ENCODE data around the gene CTNNA3. TPM values are rescaled to one million over a fixed set of nuclear protein-coding genes. Genes with fewer than 3 reads are reported as not detected.

The CTNNA3 gene
- total RNA-seq, 1 donor from 2014 or later = 0.46 TPM

DNA sequence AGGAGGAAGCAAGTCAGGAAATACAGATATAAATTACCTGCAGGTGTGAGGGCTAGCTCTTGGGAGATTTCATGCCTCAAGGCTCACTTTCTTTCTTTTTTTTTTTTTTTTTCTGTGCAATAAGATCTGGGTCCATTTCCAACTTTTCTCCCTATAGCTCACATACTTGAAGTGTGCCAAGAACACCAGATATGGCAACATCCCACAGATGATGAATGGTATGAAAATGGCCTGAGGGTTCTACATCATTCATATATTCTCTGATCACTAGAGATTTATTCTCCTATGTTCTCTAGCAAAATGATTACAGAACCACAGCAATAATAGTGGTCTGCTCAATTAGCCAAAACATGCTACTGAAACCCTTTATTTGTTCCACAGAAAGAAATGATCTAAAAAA, 653.0 kb downstream of the CTNNA3 start:
- DNase-seq (ENCODE audit: low read depth) = no peak
- H3K4me3 ChIP-seq (ENCODE audit: low read depth, low read length) = no peak overlapping the region
- TF ChIP-seq, protein P1, sequence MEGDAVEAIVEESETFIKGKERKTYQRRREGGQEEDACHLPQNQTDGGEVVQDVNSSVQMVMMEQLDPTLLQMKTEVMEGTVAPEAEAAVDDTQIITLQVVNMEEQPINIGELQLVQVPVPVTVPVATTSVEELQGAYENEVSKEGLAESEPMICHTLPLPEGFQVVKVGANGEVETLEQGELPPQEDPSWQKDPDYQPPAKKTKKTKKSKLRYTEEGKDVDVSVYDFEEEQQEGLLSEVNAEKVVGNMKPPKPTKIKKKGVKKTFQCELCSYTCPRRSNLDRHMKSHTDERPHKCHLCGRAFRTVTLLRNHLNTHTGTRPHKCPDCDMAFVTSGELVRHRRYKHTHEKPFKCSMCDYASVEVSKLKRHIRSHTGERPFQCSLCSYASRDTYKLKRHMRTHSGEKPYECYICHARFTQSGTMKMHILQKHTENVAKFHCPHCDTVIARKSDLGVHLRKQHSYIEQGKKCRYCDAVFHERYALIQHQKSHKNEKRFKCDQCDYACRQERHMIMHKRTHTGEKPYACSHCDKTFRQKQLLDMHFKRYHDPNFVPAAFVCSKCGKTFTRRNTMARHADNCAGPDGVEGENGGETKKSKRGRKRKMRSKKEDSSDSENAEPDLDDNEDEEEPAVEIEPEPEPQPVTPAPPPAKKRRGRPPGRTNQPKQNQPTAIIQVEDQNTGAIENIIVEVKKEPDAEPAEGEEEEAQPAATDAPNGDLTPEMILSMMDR (conservative IDR thresholded peaks at IDR 0.05; ENCODE audit: low read depth, low read length) = no peak

DNA sequence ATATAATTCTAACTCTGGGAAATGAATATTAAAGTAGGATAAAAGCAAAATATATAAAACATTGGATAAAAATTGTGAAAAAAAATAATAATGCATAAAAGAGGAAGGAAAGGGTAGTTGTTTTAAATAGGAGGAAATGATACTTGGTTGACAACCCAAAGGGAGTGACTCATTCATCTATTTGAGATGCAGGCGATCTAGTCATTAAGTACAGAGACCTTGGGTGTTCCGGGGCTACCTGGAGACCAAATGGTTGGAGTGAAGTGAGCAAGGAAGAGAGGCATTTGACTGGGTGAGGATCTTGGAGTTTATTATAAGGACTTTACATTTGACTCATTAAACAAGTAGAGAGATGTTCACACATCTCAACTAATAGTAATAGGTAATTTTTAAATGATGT, 659.2 kb downstream of the CTNNA3 start:
- TF ChIP-seq, protein P1 (conservative IDR thresholded peaks at IDR 0.05; ENCODE audit: low read depth, low read length) = no peak
- no peak for DNase-seq (ENCODE audit: low read depth)
- no peak overlapping the region for H3K4me3 ChIP-seq (ENCODE audit: low read depth, low read length)

DNA sequence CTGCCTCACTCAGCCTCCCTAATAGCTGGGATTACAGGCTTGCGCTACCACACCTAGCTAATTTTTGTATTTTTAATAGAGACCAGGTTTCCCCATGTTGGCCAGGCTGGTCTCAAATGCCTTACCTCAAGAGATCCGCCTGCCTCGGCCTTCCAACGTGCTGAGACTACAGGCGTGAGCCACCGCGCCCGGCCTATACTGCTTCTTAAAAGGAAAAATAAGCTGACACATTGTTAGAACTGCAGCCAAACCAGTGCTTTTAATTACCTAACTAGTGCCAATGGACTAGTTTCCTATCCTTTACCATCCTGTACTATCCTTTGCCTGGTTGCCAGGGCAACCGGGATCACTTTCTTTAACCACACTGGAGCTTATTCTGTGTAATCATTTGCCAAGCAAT, 662.1 kb downstream of the CTNNA3 start:
- TF ChIP-seq, protein P1 (conservative IDR thresholded peaks at IDR 0.05; ENCODE audit: low read depth, low read length) = no peak
- no peak overlapping the region for H3K4me3 ChIP-seq (ENCODE audit: low read depth, low read length)
- no peak for DNase-seq (ENCODE audit: low read depth)

DNA sequence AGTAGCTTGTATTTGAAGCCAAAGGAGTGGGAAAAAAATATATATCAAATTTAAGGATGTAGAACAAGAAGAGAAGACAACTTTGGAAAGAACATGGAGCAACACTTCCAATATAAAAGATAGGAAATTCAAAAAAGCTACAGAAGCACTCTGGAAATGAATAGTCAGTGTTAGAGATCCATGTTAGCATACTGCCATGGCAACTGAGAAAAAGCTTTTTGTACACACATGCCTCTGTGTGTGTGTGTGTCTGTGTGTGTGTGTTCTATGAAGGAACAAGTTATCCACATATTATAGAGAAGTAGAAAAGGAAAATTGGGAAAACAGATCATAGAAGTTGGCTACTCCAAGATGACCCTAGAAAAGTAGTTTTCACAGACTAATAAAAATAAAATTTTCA, 673.9 kb downstream of the CTNNA3 start:
- no peak for DNase-seq (ENCODE audit: low read depth)
- H3K4me3 ChIP-seq (ENCODE audit: low read depth, low read length) = no peak overlapping the region
- TF ChIP-seq, protein P1 (conservative IDR thresholded peaks at IDR 0.05; ENCODE audit: low read depth, low read length) = no peak

DNA sequence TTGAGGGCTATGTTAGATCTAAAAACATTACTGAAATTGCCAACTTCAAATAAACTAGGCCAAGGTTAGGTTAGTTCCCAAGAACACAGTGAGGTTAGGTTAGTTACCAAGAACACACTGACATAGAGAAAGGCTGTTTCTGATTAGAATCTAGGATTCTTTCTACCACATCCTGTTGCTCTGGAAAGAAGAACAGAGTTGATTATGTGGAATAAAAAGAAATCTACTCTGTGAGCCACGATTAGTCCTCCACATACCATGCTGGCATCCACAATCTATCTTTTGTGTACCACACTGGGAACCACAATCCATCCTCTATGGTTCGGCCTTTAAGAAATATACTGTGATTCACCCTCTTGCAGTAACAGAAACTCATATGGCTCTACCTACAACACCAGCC, 678.8 kb downstream of the CTNNA3 start:
- DNase-seq (ENCODE audit: low read depth) = no peak
- no peak overlapping the region for H3K4me3 ChIP-seq (ENCODE audit: low read depth, low read length)
- TF ChIP-seq, protein P1 (conservative IDR thresholded peaks at IDR 0.05; ENCODE audit: low read depth, low read length) = no peak

DNA sequence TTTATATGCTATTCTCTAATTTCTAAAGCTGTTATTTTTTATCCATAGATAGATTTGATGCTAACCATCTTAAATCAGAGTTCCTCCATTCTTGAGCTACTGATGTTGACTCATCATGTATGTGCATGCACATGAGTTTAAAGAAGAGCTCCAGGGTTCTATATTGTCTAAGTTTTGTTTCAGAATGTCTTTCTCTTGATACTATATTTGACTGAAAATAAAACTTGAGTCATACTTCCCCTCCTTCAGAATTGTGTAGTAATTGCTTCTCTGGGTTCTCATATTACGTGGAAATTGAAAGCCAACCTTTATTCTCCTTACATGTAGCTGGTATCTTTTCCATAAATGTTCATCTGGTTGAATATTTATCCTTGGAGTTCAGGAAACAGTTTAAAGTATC, 680.8 kb downstream of the CTNNA3 start:
- no peak overlapping the region for H3K4me3 ChIP-seq (ENCODE audit: low read depth, low read length)
- no peak for DNase-seq (ENCODE audit: low read depth)
- TF ChIP-seq, protein P1 (conservative IDR thresholded peaks at IDR 0.05; ENCODE audit: low read depth, low read length) = no peak

DNA sequence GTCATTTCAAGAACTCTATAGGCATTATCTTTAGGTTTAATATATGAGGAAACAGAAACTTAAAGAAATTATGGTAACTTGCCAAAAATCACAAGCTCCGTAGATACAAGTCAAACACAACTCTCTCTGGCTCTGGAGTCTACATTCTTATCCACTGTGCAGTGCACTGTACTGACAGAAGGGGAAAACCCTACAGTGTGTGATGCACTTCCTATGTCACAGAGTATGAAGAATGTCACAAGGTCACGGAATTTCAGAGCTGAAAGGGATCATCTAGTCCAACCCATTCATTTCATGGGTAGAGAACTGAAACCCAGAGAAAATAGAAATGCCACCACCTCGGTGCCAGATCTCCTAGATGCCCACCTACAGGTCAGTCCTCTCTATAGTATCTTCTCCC, 684.0 kb downstream of the CTNNA3 start:
- no peak for DNase-seq (ENCODE audit: low read depth)
- TF ChIP-seq, protein P1 (conservative IDR thresholded peaks at IDR 0.05; ENCODE audit: low read depth, low read length) = no peak
- H3K4me3 ChIP-seq (ENCODE audit: low read depth, low read length) = no peak overlapping the region
